HG02678 (cell line): ENCODE measurements around the gene GLG1.
"Not testable (repeated sequence)": the region's sequence is repeated elsewhere in the genome, so short reads cannot be mapped to it uniquely, and the experiment has no call there.

ENCODE experiments used
- ATAC-seq: cut with Tn5 transposase; IDR thresholded peaks from one replicate; pipeline ENCODE4 v1.9.1; 2021; ENCODE audit warnings: mild to moderate bottlenecking, moderate library complexity; ENCODE audit not compliant: unreplicated experiment

Gene GLG1

GRCh38 chr16:74606521-74607309, at the start of gene GLG1:
Gene GLG1 (minus strand): TSS chr16:74607114. CDS start chr16:74607094, 20 bp downstream.
- ATAC-seq = peak; percentile 98

DNA sequence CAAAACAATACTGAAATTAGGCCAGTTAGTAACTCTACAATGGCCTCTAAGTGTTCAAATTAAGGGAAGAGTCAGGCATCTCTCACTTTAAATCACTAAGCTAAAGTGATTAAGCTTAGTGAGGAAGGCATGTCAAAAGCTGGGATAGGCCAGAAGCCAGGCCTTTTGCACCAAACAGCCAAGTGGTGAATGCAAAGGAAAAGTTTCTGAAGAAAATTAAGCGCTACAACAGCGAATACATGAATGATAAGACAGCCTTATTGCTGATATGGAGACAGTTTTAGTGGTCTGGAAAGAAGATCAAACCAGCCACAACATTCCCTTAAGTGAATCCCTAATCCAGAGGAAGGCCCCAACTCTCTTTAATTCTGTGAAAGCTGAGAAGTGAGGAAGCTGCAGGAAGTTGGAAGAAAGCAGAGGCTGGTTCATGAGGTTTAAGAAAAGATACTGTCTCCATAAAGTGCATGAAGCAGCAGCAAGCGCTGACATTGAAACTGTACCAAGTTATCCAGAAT, 47.7 kb upstream of the GLG1 start:
- no peak for ATAC-seq

DNA sequence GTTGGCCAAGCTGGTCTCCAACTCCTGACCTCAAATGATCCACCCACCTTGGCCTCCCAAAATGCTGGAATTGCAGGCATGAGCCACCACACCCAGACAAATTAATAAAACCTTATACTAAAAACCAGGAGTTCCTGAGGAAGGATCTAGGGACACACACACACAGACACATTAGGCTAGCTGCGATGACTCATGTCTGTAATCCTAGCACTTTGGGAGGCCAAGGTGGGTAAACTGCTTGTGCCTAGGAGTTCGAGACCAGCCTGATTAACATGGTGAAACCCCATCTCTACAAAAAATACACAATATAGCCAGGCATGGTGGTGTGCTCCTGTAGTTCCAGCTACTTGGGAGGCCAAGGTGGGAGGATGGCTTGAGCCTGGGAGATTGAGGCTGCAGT, 46.0 kb upstream of the GLG1 start:
- not testable (repeated sequence) for ATAC-seq

GRCh38 chr16:74652249-74652648, 45.3 kb upstream of the GLG1 start:
- no peak for ATAC-seq

DNA sequence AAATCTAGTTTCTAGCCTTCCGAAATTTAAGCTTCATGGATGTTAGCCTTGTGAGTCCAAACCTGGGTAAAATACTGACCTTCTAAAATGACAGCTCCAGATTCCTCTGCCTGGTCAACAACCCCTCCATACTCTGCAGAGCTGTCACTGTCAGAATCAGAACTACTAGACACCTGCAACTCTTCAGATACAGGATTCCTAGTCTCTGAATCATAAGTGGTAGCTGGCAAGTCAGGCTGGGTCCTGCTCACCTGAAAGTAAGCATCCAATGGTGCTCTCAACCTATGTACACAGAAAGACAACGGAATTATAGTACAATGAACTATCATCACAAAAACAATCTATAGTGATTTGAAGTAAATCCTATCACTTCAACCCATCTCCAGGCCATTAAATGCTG, 44.9 kb upstream of the GLG1 start:
- no peak for ATAC-seq

DNA sequence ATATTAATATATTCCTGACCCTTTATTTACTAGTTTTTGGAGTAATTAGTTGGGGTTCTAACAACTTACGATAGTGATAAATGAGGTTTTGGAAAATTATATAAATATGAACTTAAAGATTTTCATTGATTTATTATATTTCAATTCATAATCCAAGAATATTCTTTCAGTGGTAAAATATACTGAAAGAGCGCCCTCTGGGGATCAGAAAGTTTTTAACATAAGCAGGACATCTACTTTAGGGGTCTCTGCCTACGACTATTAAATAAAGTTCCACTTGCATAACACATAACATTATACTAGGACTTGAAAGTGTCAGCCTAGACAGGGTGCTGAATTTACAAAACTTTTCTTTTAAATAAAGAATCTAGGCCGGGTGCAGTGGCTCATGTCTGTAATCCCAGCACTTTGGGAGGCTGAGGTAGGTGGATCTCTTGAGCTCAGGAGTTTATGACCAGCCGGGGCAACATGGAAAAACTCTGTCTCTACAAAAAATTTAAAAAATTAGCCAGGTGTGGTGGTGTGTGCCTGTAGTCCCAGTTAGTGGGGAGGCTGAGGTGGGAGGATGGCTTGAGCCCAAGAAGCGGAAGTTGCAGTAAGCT, 44.2 kb upstream of the GLG1 start:
- no peak for ATAC-seq

DNA sequence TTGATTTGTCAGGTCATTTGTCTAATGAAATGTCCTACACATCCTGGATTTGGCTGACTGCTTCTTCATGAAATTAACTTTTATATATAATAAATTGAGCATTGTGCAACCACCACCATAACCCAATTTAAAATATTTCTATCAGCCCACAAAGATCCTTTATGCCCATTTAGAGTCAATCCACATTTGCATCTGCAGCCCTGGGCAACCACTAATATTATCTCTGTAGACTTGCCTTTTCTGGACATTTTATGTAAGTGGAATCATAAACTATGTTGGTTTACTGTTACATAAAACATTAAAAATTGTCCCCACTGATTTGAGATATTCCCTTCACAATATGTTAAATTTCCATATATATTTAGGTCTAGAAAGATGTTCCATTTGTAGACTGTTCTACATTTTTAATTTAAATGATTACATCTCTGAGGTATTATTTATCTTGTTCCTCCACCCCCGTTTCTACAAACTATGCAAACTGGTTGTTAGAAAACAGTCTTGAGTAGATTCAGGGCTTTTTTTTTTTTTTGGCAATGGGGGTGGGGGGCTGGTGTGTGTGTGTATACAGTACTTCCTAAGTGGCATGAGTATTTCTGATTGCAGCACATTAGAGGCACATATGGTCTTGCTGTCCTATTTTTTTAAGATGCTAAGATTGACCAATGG, 43.1 kb upstream of the GLG1 start:
- ATAC-seq = no peak

DNA sequence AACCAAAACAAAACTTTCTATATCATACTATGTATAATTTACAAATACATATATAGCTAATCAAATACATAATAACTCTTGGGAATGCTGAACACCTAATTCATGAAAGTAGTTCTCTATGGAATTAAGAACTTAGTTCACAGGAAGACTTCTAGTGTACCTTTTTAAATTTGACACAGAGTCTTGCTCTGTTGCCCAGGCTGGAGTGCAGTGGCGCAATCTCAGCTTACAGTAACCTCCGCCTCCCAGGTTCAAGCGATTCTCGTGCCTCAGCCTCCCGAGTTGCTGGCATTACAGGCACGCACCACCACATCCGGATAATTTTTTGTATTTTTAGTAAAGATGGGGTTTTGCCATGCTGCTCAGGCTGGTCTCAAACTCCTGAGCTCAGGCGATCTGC, 35.1 kb upstream of the GLG1 start:
- no peak for ATAC-seq

DNA sequence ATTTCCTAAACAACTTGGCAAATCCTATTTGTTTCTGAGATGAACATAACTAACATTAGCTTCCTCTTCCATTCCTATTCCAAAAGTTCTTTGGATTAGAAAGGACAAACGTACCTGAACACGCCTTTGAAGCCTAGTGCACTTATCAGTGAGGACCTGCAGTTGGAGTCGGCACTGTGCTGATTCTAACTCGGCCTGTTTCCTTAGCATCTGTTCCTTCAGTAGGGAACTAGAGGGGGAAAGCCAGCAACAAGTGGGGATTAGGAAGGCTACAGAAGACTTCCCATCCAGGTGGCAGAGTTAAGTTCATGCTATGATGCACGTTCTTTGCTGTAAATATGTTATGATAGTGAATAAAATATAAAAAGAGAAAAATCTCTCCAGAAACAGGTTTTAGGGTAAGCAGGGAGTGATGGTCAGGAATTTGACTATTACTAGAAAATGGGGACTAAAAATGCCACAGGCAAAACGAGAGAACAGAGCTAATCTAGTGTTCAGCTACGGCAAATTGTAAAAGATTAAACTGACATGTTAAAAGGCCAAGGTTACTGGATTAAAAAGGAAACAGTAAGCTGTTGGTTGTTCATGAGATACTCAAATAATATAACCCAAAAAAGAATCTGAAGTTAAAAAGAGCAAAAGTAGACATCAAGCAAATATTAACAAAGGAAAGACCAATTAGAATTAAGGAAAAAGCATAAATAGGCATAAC, 31.0 kb upstream of the GLG1 start:
- no peak for ATAC-seq

DNA sequence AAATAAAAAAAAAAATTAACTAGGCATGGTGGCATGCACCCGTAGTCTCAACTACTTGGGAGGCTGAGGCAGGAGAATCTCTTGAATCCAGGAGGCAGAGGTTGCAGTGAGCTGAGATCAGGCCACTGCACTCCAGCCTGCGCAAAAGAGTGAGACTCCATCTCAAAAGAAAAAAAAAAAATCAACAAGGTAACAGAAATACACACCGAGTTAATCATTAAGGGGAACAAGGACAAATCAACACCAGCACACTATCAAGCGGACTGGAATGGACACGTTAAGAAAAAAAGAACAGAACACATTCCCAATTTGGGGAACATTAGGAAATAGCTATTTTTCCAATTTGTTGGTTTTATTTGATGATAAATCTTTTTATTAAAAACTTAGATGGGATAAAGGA, 28.4 kb upstream of the GLG1 start:
- ATAC-seq = no peak

GRCh38 chr16:74633686-74634085, 26.8 kb upstream of the GLG1 start:
- ATAC-seq = no peak

DNA sequence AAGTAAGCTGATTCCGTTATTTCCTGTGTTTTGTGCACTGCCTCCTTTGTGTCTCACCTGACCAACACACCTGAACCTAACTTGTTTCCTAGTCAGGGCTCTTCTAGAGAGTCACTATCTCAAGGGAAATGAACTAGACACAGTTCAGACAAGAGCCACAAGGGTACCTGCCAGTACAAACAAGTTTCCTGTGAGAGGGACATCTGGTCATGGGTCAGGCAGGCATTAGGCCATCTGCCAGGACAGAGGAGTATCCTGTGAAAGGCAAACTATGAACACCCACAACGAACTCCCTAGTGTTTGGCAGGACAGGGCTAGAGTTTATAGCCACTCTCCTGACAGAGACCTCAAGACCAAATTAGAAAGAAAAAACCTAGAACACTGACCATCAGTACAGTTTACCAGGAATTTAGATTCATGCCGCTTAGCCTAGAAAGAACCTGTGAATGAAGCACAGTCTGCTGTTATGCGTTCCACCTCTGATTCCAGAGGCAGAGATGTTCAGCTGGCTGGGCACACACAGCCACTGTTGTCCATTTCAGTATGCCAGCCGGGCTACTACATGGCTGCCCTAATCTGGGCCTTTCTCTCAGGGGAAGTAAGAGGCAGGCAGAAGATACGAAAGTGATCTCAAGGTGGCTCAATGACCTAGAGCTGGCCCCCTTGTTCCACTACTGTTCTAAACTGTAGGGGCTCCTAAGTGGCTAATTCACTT, 20.7 kb upstream of the GLG1 start:
- ATAC-seq = no peak

DNA sequence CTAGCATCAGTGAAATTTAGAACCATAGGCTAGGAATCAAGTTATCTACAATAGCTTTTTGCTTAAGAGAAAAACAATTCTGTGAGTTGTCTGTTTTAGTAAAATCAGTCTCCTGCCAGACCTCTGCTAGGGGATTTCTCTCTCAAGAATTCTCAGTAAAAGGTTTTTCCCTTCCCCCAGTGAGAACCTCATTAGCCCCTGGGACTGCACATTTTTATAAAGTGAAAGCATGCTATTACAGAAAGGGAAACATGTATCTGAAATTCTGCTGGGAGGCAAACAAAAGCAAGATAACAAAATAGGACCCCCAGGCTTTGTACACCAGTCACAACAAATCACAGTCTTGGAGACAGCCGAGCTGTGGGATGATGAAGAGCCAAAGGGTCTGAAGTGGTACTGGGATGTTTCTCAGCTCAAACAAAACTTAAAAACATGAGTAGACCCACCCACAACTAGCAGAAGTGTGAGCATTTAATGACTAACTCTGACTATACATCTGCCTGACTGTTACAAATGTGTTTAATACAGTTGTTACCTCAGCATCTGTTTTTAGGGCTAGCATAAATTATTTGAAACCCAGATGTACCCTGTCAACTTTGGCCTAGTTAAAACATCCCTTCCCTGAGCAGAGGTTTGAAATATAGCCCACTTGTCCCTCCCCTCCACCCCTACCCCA, 20.0 kb upstream of the GLG1 start:
- peak; percentile 66 for ATAC-seq

GRCh38 chr16:74625500-74626350, 18.8 kb upstream of the GLG1 start:
- no peak for ATAC-seq

DNA sequence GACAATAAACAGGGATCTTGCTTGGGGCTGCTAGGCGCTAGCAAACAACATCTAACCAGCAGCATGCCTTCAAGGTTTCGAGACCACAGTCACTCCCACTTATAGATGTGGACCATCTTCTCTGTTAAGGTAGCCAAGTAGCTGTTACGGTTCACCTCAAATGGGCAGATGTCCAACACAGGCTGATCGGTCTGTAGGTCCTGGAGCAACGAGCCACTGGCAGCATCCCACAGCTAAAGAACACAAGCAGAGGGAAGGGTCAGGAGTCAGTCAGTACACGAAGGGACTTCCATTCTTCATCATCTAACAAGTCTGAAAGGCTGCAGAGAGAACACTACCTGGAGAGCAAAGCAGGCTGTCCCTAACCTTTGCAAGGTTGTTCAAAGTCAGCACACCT, 16.9 kb upstream of the GLG1 start:
- no peak for ATAC-seq

DNA sequence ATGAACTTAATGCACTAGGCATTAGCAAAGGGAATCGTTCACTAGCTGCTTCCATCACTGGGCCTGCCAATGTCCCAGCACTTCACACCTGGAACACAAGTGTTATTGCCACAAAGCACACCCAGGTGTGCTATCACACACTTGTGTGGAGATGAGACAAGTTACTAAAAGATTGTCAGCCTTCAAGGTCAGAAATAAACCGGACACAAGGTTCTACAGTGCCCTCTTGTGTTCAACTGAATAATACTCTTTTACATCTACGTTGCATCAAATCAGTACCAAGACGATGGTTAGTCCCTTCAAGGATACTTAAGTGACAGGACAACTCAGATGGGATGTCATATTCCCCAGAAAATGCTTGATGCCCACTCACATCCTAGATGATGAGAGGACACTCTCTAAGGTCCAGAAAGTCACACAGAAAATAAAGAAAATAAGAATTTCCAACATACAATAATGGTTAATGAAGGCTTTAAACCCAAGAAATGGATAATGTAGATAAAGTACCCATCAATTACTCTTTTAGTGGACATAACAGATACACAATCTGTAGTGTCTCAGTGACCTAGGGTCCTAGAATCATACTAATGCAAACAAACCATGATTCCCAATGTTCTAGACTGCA, 16.4 kb upstream of the GLG1 start:
- no peak for ATAC-seq

DNA sequence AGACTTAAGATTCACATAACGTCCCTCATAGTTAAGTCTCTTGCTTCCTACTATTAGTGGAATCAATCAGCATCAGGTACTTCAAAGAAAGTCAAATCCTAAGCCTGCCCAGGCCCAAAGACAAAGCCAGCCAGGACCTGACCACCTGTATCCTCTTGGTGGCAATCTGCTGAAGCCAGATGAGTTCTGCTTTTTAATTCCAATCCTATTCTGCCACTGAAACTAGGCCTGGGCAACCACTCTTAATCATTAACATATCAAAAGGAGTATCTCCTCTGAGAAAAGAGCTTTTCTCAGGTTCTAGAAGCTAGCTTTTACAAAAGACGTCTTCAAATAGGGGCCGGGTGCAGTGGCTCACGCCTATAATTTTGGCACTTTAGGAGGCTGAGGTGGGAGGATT, 15.1 kb upstream of the GLG1 start:
- ATAC-seq = no peak

DNA sequence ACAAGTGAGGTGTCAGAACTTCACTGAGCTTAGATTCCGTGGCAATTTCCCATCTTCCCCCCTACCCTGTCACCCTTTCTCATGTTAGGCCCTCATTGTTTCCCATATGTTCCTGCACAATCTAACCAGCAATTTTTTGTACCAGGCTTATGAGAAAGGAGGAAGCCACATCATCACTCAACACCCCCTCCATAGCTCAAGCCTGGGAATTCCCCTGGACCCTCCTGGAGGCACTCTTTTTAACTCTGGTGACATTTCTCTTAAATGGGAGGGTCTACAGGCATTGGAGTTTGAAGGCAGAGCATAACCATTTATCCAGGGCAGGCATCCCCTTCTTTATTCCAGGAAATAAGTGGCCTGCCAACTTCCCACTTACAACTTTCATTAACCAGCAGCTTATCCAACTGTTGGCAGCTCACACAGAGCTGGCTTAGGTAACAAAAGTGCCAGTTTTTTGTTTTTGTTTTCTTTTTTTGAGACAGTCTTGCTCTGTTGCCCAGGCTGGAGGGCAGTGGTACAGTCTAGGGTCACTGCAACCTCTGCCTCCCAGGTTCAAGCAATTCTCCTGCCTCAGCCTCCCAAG, 10.4 kb upstream of the GLG1 start:
- ATAC-seq = no peak
